WI38 (cell line): ENCODE measurements around the gene MAGEB6.
"Not testable (repeated sequence)": the region's sequence is repeated elsewhere in the genome, so short reads cannot be mapped to it uniquely, and the experiment has no call there.

Experiments used
- H3K4me3 ChIP-seq: 2 replicates; pipeline ENCODE4 v1.5.1; 2011; ENCODE audit warnings: low read depth, mild to moderate bottlenecking, control low read depth, low read length
- CTCF ChIP-seq: IDR thresholded peaks from 2 replicates; pipeline ENCODE4 v1.5.1; 2012; ENCODE audit warnings: low read depth, mild to moderate bottlenecking, control low read depth, low read length

MAGEB6 gene

GRCh38 chrX:26192204-26192603 is at the start of gene MAGEB6:
Gene MAGEB6 (plus strand): TSS chrX:26192440. CDS start chrX:26193847, 1,407 bp downstream.
- no peak for TF ChIP-seq CTCF
- no peak within 1 kb of the TSS for H3K4me3 ChIP-seq

GRCh38 chrX:26146024-26146423 is 46.2 kb upstream of the MAGEB6 start:
- H3K4me3 ChIP-seq = no peak overlapping the region
- no peak for TF ChIP-seq CTCF

GRCh38 chrX:26160301-26160700 is 31.9 kb upstream of the MAGEB6 start, which contains the start of gene MAGEB6B:
Gene MAGEB6B (plus strand): TSS chrX:26160601. CDS start chrX:26160601, 0 bp downstream.
- no peak within 1 kb of the TSS for H3K4me3 ChIP-seq
- TF ChIP-seq CTCF = no peak

- H3K4me3 ChIP-seq = no peak overlapping the region
- no peak for TF ChIP-seq CTCF
Observed at GRCh38 chrX:26203561-26203960, 11.3 kb downstream of the MAGEB6 start.

GRCh38 chrX:26204717-26205116 is 12.5 kb downstream of the MAGEB6 start:
- H3K4me3 ChIP-seq = not testable (repeated sequence)

GRCh38 chrX:26208012-26208411 is 15.8 kb downstream of the MAGEB6 start:
- no peak overlapping the region for H3K4me3 ChIP-seq
- TF ChIP-seq CTCF = no peak

- no peak within 1 kb of the TSS for H3K4me3 ChIP-seq
- no peak for TF ChIP-seq CTCF
Observed at GRCh38 chrX:26215869-26216268, 23.6 kb downstream of the MAGEB6 start, which contains the start of gene MAGEB5. Gene MAGEB5 (plus strand): TSS chrX:26216169. CDS start chrX:26217302, 1,133 bp downstream.

- no peak overlapping the region for H3K4me3 ChIP-seq
Observed at GRCh38 chrX:26219351-26219750, 27.1 kb downstream of the MAGEB6 start.

More at GRCh38 chrX:26219351-26219750, 27.1 kb downstream of the MAGEB6 start:
- TF ChIP-seq CTCF = no peak
